Brain microvascular endothelial cell (primary cell): Measurements from ENCODE around the gene TANC2.
"Not testable (repeated sequence)": the region's sequence is repeated elsewhere in the genome, so short reads cannot be mapped to it uniquely, and the experiment has no call there.

ENCODE experiments used
- DNase-seq: peaks from one replicate; pipeline ENCODE4 v3.0.0-alpha.2; 2020
- H3K27ac ChIP-seq: fragments of 250-450 bp; sonication (Bioruptor Pico); 2 replicates; pipeline ENCODE4 v1.5.1; 2020; ENCODE audit warnings: mild to moderate bottlenecking, moderate library complexity
- H3K27me3 ChIP-seq: fragments of 250-450 bp; sonication (Bioruptor Pico); replicated peaks from 2 replicates; pipeline ENCODE4 v1.5.1; 2020; ENCODE audit warnings: mild to moderate bottlenecking
- H3K36me3 ChIP-seq: fragments of 250-450 bp; sonication (Bioruptor Pico); replicated peaks from 2 replicates; pipeline ENCODE4 v1.5.1; 2020; ENCODE audit warnings: mild to moderate bottlenecking
- H3K4me3 ChIP-seq: 2 replicates; pipeline ENCODE4 v1.5.1; 2011; ENCODE audit warnings: low read depth, mild to moderate bottlenecking, control low read depth, low read length, moderate library complexity
- CTCF ChIP-seq: IDR thresholded peaks from 2 replicates; pipeline ENCODE4 v1.5.1; 2011; ENCODE audit warnings: low read depth, mild to moderate bottlenecking, moderate library complexity, low read length, control low read depth, inconsistent platforms; ENCODE audit errors: missing control alignments
- in situ Hi-C: cut with HindIII; loops from 2 replicates; pipeline ENCODE4 v1.10.0; 2017; ENCODE audit warnings: low sequenced_read_pairs, low pct_ligation_motif_present

TANC2 gene

GRCh38 chr17:62970610-62971009, 4.6 kb downstream of the TANC2 start:
- H3K27ac ChIP-seq: no peak overlapping the region
- no peak for TF ChIP-seq CTCF
- H3K4me3 ChIP-seq: no peak overlapping the region
- H3K27me3 ChIP-seq: no peaks in the 10 kb centered on the region
- H3K36me3 ChIP-seq: no peaks in the 10 kb centered on the region
- DNase-seq: no peak
- in situ Hi-C loops: no loop called here

GRCh38 chr17:62971853-62972252, 5.8 kb downstream of the TANC2 start:
- in situ Hi-C loops: no loop called here
- TF ChIP-seq CTCF: no peak
- H3K27me3 ChIP-seq: no peaks in the 10 kb centered on the region
- no peak overlapping the region for H3K27ac ChIP-seq
- DNase-seq: no peak
- H3K36me3 ChIP-seq: no peaks in the 10 kb centered on the region
- no peak overlapping the region for H3K4me3 ChIP-seq

DNA sequence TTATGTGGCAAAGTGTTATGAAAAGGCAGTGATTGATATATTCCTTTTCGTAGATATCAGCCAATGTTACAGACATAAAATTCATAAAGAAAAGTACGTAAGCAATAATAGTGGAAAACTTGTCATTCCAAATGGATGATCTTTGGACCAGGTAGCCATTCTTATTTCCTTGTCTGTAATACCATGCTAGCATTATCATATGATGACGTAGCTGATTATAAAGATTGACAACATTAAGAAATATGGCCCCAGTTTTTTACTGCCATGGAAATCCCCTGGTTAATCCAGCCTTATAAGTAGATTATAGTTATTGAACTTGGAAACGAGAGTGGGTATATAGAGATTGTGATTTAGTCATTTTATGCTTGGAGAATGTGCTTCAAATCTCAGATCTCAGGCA, 8.8 kb downstream of the TANC2 start:
- Histone ChIP-seq H3K27ac (no peak overlapping the region), H3K4me3 (no peak overlapping the region), H3K36me3 (no peaks in the 10 kb centered on the region), H3K27me3 (no peaks in the 10 kb centered on the region)
- in situ Hi-C loops: no loop called here
- TF ChIP-seq CTCF: no peak
- DNase-seq: no peak

DNA sequence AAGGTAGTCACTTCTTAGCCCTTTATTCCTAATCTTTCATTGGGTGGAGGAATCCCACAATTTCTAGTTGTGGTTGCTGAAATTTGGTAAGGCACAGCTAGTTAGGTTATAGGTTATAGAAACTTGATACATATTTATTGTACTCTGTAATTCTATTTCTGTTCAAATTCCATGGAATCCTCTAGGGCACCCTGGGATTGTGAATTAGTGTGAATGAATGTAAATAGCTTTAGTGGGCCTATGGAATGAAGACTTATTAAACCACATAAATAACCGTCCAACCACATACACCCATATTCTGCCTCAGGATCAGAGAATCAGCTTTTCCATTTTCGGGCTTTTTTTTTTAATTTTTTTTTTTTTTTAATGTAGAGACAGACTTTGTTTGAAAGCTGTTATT, 9.2 kb downstream of the TANC2 start:
- no peak overlapping the region for H3K4me3 ChIP-seq
- H3K27me3 ChIP-seq: no peaks in the 10 kb centered on the region
- H3K27ac ChIP-seq: no peak overlapping the region
- in situ Hi-C loops: no loop called here
- no peak for TF ChIP-seq CTCF
- DNase-seq: no peak
- H3K36me3 ChIP-seq: no peaks in the 10 kb centered on the region

DNA sequence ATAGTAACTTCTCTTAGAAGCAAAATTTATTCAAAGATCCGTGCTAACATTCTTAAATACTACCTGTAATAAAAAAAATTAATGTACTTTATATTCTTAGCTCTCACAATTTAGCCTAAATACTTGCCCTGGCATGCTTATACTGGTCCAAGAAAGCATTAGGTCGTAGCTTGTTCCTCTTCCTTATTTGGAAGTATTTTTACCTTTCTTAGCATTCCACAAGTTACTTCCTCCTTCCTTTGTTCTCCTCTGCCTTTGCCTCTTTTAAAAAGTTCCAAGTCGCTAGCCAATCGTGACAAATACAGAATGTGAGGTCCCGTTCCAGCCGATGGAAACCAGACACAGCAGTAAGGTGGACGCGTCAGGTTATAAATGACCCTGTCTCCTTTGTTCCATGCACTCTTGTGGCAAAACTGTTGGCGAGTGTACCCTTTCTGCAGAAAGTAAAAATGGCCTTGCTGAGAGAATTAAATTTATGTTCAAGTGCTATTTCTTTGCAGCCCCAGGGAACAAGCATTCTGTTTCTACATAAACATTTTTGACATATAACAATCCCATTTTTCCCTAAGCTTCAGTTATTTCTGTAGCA, 10.7 kb downstream of the TANC2 start:
- H3K27ac ChIP-seq, DNase-seq, H3K27me3 ChIP-seq, H3K36me3 ChIP-seq, H3K4me3 ChIP-seq, in situ Hi-C loops: not testable (repeated sequence)

DNA sequence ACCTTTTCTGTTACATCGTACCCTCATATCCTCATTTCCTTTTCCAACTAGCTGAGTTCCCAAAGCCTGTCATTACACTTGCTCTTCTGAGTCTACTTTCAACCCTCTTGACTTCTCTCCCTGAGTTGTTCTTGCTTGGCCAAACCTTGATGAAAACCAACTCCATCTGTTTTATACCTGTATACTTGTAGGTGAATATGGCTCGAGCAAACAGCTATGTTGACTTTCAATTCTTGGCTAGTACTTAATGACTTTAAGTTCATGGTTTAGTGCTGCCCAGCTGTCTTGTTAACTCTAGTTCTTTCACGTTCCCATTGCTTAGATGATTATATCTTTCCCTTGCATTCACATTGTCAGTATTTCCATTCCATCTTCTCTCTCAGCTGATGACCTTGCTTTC, 14.8 kb downstream of the TANC2 start:
- no peak for TF ChIP-seq CTCF
- Histone ChIP-seq H3K4me3 (no peak overlapping the region), H3K27me3 (no peaks in the 10 kb centered on the region), H3K36me3 (no peaks in the 10 kb centered on the region), H3K27ac (no peak overlapping the region)
- in situ Hi-C loops: no loop called here
- no peak for DNase-seq
